ENCODE results near the gene C19orf33. TPM values are rescaled to one million over a fixed set of nuclear protein-coding genes. Genes with fewer than 3 reads are reported as not detected.

Gene C19orf33
- total and polyA plus RNA-seq, 2 of the 8 experiments (the other 6 are each of a cell fraction or from before 2014, with no cell fraction given) = 6.0 to 36.0 TPM

GRCh38 chr19:38290631-38291147, 13.4 kb upstream of the C19orf33 start:
- H3K14ac ChIP-seq (ENCODE audit: insufficient read length) = no peak overlapping the region
- FAIRE-seq = no peak
- no peak overlapping the region for H4K91ac ChIP-seq (replicated peaks; ENCODE audit: insufficient read length, low read length)
- no peak overlapping the region for H2BK15ac ChIP-seq (ENCODE audit: low read length)
- POLR2A ChIA-PET (ENCODE audit: partially characterized antibody) = interaction anchor here (0.5 to 3.2 kb wide), 4 partner anchors 19 to 45 kb away, joined by 3 to 7 read pairs (median 4); partner anchors contain the start of gene KCNK6
- H2BK20ac ChIP-seq (ENCODE audit: low read length) = no peak overlapping the region
- CTCF ChIA-PET (ENCODE audit: partially characterized antibody) = interaction anchor here (0.9 to 1.6 kb wide), 8 partner anchors 13 to 95 kb away, joined by 3 to 5 read pairs (median 4); partner anchors contain the start of gene C19orf33
- no peak overlapping the region for H3K4me3 ChIP-seq (ENCODE audit: extremely low read depth in 1 of 4, insufficient read depth in 2 of 4, low read depth in 3 of 4, low read length in 4 of 4)
- no peak overlapping the region for H4K8ac ChIP-seq (ENCODE audit: extremely low read depth, insufficient read depth, low read length)
- H3K9ac ChIP-seq (replicated peaks in 1 of 4; ENCODE audit: extremely low read depth in 1 of 4, low read depth in 3 of 4, low read length in 3 of 4) = no peak overlapping the region
- no peak overlapping the region for H2BK5ac ChIP-seq (ENCODE audit: low read depth, low read length)
- H3K79me2 ChIP-seq (ENCODE audit: control insufficient read depth in 1 of 2, insufficient read depth in 2 of 2, low read length in 2 of 2) = no peaks in the 10 kb centered on the region
- H3K56ac ChIP-seq (replicated peaks; ENCODE audit: insufficient read length, low read depth, low read length) = no peak overlapping the region
- H3K23me2 ChIP-seq (ENCODE audit: low read depth, low read length) = no peaks in the 10 kb centered on the region
- no peak for DNase-seq (ENCODE audit: low read depth in 1 of 2, low spot score in 2 of 2)
- H4K5ac ChIP-seq (ENCODE audit: insufficient read length, low read depth, low read length) = no peak overlapping the region
- no peak for TF ChIP-seq CHD2 (IDR thresholded peaks at IDR 0.05; ENCODE audit: low read length)
- no peak for TF ChIP-seq MAFK (IDR thresholded peaks at IDR 0.05; ENCODE audit: low read depth, low read length)
- no peak for TF ChIP-seq FOSL1 (IDR thresholded peaks at IDR 0.05; ENCODE audit: insufficient read depth, low read depth, low read length)
- TF ChIP-seq KDM5A (IDR thresholded peaks at IDR 0.05; ENCODE audit: low read length) = no peak
- no peak for TF ChIP-seq SIN3A (conservative IDR thresholded peaks at IDR 0.05 in 1 of 2, IDR thresholded peaks at IDR 0.05 in 1 of 2; ENCODE audit: low read depth in 1 of 2, low read length in 2 of 2)
- no peak for TF ChIP-seq SAP30 (IDR thresholded peaks at IDR 0.05; ENCODE audit: insufficient read depth, insufficient replicate concordance, low read length)
- TF ChIP-seq E2F6 (IDR thresholded peaks at IDR 0.05) = no peak
- H3K27ac ChIP-seq (ENCODE audit: low read depth, low read length) = no peak overlapping the region
- no peak overlapping the region for H3K23ac ChIP-seq (ENCODE audit: insufficient read length)
- H3K4me2 ChIP-seq (ENCODE audit: insufficient read depth in 1 of 2, low read depth in 2 of 2, low read length in 2 of 2) = no peak overlapping the region
- no peak overlapping the region for H2AK5ac ChIP-seq (ENCODE audit: low read depth, low read length)
- peaks cover 15 to 51% (median 40%) of the 10 kb centered on the region in 4 experiments for H3K36me3 ChIP-seq (ENCODE audit: control insufficient read depth in 2 of 4, insufficient read depth in 4 of 4, low read length in 3 of 4)
- no peak overlapping the region for H2BK120ac ChIP-seq (replicated peaks; ENCODE audit: low read depth, low read length)
- no peak overlapping the region for H3K18ac ChIP-seq (ENCODE audit: extremely low read depth, low read length)
- H4K20me1 ChIP-seq (replicated peaks in 1 of 2; ENCODE audit: control insufficient read depth in 1 of 2, insufficient read depth in 2 of 2, low read length in 2 of 2) = peaks cover 2 to 8% of the 10 kb centered on the region in 2 experiments
- no peaks in the 10 kb centered on the region for H3K27me3 ChIP-seq (replicated peaks in 1 of 4; ENCODE audit: control insufficient read depth in 3 of 4, extremely low read depth in 1 of 4, insufficient read depth in 3 of 4, low read length in 3 of 4)
- H3K4me1 ChIP-seq (replicated peaks in 1 of 4; ENCODE audit: control insufficient read depth in 3 of 4, insufficient read depth in 4 of 4, low read length in 3 of 4) = no peaks in the 10 kb centered on the region
- H3K4ac ChIP-seq (replicated peaks; ENCODE audit: insufficient read length, low read depth, low read length) = no peak overlapping the region
- WGBS, 2 experiments (ENCODE audit: extremely low coverage in 1 of 2, insufficient coverage in 1 of 2, insufficient read length in 1 of 2, insufficient replicate concordance in 2 of 2, low coverage in 1 of 2, low lambda C conversion rate in 2 of 2, missing lambda C conversion rate in 1 of 2) = 95% methylated on average over 12 of the region's 13 CpGs; no CpG with 5 or more reads in 1 of the 2 experiments
- H2BK12ac ChIP-seq (ENCODE audit: low read depth, low read length) = no peak overlapping the region
- no peaks in the 10 kb centered on the region for H3K9me3 ChIP-seq (ENCODE audit: insufficient read depth in 2 of 2, low read depth in 1 of 2, low read length in 1 of 2)
- H3K79me1 ChIP-seq (ENCODE audit: low read depth, low read length) = peaks cover 2% of the 10 kb centered on the region; the same call in 1 of the 2 replicates
- no peak overlapping the region for H2AFZ ChIP-seq (ENCODE audit: low read length)

Measured in H1 (cell line).